GM21825 (cell line): ENCODE measurements around the gene LARP4B.

Experiments used
- ATAC-seq: cut with Tn5 transposase; IDR thresholded peaks from one replicate; pipeline ENCODE4 v1.9.1; 2021; ENCODE audit warnings: mild to moderate bottlenecking, moderate library complexity; ENCODE audit not compliant: unreplicated experiment

LARP4B gene

GRCh38 chr10:811379-812175, 119.9 kb downstream of the LARP4B start:
- ATAC-seq, result no peak

GRCh38 chr10:810351-810846, 121.1 kb downstream of the LARP4B start:
- no peak for ATAC-seq

GRCh38 chr10:809671-810350, 121.7 kb downstream of the LARP4B start:
- ATAC-seq, result no peak

GRCh38 chr10:807958-808353, 123.5 kb downstream of the LARP4B start:
- no peak for ATAC-seq

GRCh38 chr10:807163-807957, 124.1 kb downstream of the LARP4B start:
- ATAC-seq, result no peak

GRCh38 chr10:806451-807162, 124.9 kb downstream of the LARP4B start:
- no peak for ATAC-seq

GRCh38 chr10:805620-806305, 125.7 kb downstream of the LARP4B start:
- no peak for ATAC-seq

- ATAC-seq, result no peak
Measured at GRCh38 chr10:804787-805619, 126.5 kb downstream of the LARP4B start.

- no peak for ATAC-seq
Measured at GRCh38 chr10:804191-804781, 127.2 kb downstream of the LARP4B start.

- no peak for ATAC-seq
Measured at GRCh38 chr10:803041-803741, 128.3 kb downstream of the LARP4B start.

GRCh38 chr10:802506-802905, 129.0 kb downstream of the LARP4B start:
- ATAC-seq, result no peak

- no peak for ATAC-seq
Measured at GRCh38 chr10:797179-797578, 134.3 kb downstream of the LARP4B start.

- ATAC-seq, result no peak
Measured at GRCh38 chr10:796233-796632, 135.3 kb downstream of the LARP4B start.

GRCh38 chr10:794382-794956, 137.0 kb downstream of the LARP4B start:
- ATAC-seq, result no peak

- no peak for ATAC-seq
Measured at GRCh38 chr10:792792-793100, 138.8 kb downstream of the LARP4B start.

- ATAC-seq, result no peak
Measured at GRCh38 chr10:792083-792791, 139.3 kb downstream of the LARP4B start.

- no peak for ATAC-seq
Measured at GRCh38 chr10:791639-792038, 139.9 kb downstream of the LARP4B start.
